Stimulated activated CD4-positive, alpha-beta T cell treated with anti-CD3 and anti-CD28 coated beads, Interleukin-1b, Interleukin-23, amount 100 ng/mL, for 1 hour (primary cell): ENCODE measurements around the gene IQUB.
"Not testable (repeated sequence)": the region's sequence is repeated elsewhere in the genome, so short reads cannot be mapped to it uniquely, and the experiment has no call there.

Experiments used
- DNase-seq, 2 donors: peaks; one replicate each; pipeline ENCODE4 v3.0.0-alpha.2; 2020; ENCODE audit warnings: low read depth in 2 of 2

IQUB gene

GRCh38 chr7:123534383-123535260, at the start of gene IQUB:
TSS of gene IQUB (minus strand) at chr7:123534595. CDS start at chr7:123512340, 22,255 bp downstream.
- DNase-seq = peak; percentile 94 to 97

DNA sequence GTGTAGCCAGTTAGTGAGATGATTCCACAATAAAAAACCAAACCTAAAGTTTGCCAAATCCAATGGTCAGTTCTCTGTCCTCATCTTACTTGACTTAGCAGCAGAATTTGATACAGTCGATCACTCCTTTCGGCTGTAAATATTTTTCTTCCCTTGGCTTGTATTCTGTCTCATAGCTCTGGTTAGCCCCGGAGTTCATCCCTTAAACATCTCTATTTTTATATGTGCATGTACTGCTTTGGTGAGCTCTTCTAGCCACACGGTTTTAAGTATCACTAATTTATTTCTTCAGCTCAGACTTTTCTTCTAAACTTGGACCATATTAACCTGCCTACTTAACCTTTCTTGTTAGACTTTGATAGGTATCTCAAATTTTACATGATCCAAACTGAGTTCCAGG, 49.4 kb upstream of the IQUB start:
- DNase-seq = no peak

GRCh38 chr7:123581162-123581459, 46.7 kb upstream of the IQUB start:
- DNase-seq = no peak

GRCh38 chr7:123580406-123581161, 46.2 kb upstream of the IQUB start:
- no peak for DNase-seq

- DNase-seq = no peak
Measured at GRCh38 chr7:123579416-123579815, 45.0 kb upstream of the IQUB start.

GRCh38 chr7:123573896-123574467, 39.6 kb upstream of the IQUB start:
- no peak for DNase-seq

DNA sequence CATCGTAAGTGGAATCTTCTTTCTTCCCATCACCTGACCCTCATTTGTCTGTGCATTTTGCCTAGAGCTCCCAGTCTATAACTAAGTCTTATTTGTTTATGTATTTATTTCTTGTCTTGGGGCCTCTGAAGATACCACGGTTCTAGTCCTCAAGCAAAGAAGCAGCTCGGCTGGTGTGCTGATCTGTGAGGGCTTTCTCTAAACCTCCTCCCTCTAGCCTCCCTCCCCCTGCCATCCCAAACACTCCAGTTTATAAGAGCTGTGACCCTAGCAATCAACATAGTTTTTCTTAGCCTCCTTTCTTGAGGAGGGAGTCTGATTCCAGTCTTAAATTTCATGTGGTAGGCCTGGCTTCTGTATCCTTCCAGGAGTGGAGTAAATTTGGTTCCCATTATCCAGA, 38.9 kb upstream of the IQUB start:
- no peak for DNase-seq

GRCh38 chr7:123571684-123572083, 37.3 kb upstream of the IQUB start:
- DNase-seq = no peak

- no peak for DNase-seq
Measured at GRCh38 chr7:123571187-123571586, 36.8 kb upstream of the IQUB start.

DNA sequence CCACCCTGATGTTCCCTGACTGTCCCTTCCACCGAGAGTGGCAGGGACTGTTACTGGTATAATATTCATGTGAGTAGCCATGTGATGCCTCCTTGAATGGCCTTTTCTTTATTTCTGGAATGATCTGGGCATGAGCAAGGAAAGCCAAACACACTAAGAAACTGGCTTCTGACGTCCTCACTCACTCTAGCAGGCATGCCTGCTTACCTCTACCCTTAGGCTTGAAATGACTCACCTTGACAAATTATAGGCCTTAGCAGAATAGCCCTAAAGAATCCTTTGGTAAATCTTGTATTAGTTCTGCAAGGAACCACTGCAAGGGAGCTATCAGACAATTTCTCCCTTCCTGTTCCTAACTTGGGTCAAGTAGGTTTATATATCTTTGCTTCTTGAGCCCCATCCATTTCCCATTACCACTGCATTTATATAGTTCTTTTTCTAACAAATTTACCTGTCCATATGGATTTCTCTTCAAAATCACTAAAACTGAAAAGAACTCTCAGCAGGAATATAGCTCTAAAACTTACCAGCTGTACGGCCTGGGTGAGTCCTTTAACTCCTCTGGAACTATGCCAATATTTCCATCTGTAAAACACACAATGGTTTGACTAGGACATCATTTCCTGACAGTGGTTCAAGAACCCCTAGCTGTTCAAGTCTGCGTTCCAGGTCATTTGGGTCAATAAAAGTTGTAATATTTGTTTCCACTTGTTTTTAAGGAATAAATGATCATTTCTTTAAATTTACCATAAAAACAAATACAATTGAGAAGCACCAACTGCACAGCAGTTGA, 36.2 kb upstream of the IQUB start:
- DNase-seq = no peak

DNA sequence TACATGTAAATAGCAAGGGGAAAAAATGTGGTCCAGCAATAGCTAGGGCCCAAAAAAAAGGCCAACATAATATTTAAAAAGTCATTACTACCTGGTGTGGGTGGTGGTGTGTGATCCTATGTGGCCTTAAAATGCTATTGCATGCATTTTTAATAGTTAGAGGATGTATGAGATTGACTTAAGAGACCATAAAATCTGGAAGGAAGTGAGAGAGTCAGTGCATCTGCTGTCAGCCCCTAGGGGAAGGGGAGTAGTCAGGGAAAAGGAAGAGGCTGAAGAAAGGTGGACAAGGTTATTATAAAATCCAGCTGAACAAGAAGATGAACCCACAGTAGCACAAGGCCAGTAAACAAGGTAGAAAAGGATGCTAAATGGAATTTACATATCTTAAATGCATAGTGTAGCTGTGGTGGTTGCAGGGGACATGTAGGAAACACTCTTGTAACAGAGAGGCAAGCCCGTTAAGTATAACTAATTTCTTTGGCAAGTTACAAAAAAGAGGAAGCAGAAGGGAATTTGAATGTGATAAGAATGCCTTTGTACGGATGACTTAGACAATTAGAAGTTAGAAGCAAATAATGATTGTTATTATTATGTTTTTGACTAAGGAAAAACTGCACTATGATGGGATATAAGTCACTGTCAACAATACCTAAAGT, 35.1 kb upstream of the IQUB start:
- DNase-seq = no peak

- no peak for DNase-seq
Measured at GRCh38 chr7:123562121-123562520, 27.7 kb upstream of the IQUB start.

DNA sequence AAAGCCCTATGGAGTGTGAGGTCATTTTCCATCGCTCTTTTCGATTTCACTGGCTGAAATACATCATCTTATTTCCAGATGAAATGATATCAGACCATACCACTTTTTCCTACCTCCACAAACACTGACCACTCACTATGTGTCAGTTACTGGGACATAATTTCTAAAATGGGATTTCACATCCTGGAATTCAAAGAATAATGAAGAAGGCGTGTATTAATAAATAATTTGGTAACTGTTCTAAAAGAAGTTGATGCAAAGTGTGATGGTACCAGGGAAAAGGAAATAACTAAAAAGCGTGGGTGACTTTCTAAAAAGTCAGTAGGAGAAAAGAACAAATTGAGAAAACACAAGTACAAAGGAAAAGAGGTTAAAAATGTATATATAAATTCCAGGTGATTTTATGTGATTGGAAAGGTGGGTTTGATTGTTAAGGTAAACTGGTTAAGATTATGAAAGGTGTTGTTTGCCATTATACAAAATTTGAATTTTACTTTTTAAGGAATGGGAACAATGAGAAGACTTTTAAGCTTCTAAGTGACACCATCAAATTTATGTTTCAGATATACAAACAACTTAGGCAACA, 24.0 kb upstream of the IQUB start:
- no peak for DNase-seq

DNA sequence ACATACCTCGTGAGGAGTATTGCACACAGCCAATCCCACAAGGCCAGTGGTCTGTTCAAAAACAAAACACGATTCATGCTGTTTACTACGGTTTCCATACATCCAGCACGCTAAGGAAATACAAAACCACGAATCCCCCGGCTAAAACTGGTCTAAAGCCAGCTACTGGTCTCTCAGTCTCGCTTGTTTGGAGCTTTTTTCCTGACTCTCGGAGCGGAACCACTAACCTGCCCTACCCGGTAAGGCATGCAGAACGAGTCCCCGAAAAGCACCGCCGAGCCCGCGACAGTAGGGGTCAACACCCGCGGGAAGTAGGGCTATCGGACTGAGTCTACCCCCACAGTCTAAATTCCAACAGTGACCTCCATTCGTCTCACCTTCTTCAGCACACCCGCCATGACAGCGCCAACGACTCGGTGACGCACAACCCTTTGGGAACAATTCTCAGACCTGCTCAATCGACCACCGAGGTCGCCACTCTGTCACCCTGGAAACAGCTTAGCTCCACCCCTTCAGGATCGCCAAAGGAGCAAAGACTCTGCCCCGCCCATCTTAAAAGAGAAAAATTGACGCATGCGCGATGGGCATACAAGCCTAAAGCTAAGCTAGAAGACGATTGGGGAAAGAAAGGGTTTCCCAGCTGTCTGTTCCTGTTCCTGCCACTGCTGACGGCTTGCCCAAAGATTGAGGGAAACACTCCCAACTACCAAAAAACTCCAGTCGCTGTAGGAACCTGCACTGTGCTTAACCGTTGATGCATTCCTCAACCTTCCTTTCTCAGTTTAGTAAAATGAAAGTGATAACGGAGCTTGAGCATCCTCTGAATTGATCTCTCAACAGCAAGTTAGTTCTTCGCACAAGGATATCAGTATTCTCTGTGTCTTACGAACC, 23.2 kb upstream of the IQUB start, which contains the start of gene NDUFA5:
Gene NDUFA5 (minus strand): TSS at position 421 of the 891 bp plus-strand sequence. CDS start 23 bp downstream, at position 398.
- DNase-seq = peak; percentile 87 to 93

DNA sequence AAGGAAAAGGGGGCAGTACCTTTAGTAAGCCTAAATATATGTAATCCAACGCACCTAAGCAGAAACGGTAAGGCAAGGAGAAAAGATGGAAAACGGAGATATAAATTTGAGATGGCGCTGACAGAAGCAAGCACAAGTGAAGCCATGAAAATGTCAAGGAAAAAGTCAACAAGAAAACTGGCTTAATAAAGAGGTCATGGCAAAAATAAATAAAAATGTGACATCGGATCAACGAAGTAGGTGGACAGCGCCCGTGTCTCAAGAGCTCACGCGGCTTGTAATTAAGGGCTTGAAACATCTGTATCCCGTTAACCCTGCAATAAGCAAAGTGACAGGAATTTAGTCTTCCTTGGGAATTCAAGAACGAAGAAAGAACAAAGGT, 22.6 kb upstream of the IQUB start:
- DNase-seq = no peak

- DNase-seq = no peak
Measured at GRCh38 chr7:123555484-123555883, 21.1 kb upstream of the IQUB start.

- no peak for DNase-seq
Measured at GRCh38 chr7:123553159-123553558, 18.8 kb upstream of the IQUB start.

DNA sequence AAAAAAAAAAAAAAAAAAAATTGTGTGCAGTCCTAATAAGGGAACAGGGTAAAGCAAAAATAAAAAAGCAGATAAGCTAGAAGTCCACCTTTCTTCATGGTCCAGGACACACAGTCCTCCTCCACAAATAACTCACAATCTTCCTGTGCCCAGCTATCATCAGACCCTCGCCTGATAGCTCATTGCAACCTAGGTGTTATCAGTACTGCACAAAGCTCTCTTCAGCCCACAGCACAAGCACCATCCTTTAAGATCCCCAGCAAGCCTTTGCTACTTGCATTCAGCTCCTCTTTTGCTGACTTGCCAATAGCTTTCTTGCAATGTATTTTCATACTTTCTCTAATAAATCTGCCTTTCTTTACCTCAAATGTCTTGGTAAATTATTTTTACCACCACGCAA, 18.2 kb upstream of the IQUB start:
- DNase-seq = no peak

- not testable (repeated sequence) for DNase-seq
Measured at GRCh38 chr7:123552134-123552533, 17.7 kb upstream of the IQUB start.

GRCh38 chr7:123548406-123548805, 14.0 kb upstream of the IQUB start:
- no peak for DNase-seq
